Measurements from ENCODE around the gene EIF4ENIF1.
"Not testable (repeated sequence)": the region's sequence is repeated elsewhere in the genome, so short reads cannot be mapped to it uniquely, and the experiment has no call there.

The EIF4ENIF1 gene

DNA sequence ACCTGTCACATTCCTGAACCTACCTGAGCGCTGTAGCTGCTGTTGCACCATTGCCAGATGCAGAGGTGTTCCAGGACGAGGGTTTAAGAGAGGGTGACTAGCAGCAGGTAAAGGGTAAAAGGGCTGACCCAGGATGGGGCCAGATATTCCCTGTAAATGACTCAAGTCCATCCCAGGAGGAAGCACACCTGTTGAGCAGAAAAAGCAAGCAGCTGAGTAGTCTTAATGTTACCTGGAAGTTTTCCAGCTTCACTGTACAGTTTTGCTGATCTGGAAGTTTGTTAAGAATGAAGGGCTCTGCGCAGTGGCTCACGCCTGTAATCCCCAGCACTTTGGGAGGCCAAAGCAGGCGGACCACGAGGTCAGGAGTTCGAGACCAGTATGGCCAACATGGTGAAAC lies 49.0 kb downstream of the EIF4ENIF1 start:
- DNase-seq: no peak

DNA sequence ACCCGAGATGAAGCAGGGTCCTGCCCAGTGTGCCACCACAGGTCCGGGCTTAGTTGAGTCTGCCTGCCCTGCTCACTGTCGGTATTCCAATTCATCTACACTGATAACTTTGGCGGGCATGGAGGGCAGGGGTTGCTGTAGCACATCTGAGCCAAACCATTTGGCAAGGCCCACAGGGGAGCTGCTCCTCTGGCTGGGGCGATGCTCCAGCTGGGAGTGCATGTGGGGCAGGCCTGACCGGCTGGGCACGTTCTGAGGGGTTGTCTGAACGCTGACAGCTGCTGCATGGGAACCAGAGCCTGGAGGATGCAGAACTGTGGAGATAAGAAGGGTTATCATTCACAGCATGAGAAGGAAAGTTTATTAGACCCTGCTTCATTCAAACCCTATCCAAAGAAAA lies 49.8 kb downstream of the EIF4ENIF1 start:
- no peak for DNase-seq

DNA sequence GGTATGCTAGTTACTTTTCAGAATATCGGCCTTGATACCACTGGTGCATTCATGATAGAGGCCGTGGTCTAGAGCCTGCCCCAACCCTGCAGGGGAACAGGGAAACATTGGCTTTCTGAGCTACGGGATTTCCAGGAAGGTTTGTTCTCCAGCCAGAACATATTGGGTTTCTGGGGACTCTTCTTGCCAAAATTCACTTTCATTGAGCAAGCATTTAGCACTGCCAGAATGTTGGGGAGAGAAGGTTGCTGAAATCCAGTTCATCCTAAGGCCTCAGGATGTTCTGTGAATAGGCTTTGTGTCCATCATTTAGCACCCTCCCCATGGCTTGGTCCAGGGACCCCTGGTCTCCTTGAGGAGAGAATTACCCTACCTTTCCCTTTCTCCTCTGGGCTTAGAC lies 53.5 kb downstream of the EIF4ENIF1 start:
- DNase-seq: no peak

DNA sequence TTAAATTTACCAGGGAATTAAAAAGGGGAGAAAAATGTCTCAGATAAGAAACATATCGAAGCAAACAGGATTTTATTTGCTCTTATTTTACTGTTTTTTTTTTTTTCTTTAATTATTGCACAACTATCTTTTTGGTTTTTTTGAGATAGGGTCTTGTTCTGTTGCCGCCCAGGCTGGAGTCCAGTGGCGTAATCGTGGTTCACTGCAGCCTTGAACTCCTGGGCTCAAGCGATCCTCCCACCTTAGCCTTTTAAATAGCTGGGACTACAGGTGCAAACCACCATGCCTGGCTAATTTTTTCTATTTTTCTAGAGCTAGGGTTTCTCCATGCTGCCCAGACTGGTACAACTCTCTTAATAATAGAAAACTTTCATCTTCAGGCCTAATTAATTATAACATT lies 57.7 kb downstream of the EIF4ENIF1 start:
- no peak for DNase-seq

DNA sequence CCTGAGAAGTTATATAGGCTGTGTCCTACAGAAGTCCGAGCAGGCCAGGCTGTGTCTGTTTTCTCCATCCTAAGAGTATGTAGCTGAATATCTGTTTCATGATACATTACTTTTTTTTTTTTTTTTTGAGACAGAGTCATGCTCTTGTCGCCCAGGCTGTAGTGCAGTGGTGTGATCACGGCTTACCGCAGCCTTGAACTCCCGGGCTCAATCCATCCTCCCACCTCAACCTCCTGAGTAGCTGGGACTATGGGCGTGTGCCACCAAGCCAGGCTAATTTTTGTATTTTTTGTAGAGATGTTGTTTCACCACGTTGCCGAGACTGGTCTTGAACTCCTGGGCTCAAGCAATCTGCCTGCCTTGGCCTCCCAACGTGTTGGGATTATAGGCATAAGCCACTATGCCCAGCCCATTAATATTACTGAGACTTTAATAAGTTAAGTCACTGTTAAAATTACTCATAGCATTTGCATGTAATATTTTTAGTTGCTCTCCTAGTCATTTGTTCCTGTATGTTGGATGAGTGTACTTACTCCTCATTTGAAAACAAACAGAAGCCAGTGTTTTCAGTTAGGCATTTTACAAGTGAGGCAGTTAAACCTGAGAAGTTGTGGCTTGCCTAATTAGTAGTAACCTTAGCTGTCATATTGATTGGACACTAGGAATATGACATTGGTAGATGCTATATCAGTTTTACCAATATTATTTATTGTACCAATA lies 64.2 kb downstream of the EIF4ENIF1 start:
- DNase-seq: no peak

DNA sequence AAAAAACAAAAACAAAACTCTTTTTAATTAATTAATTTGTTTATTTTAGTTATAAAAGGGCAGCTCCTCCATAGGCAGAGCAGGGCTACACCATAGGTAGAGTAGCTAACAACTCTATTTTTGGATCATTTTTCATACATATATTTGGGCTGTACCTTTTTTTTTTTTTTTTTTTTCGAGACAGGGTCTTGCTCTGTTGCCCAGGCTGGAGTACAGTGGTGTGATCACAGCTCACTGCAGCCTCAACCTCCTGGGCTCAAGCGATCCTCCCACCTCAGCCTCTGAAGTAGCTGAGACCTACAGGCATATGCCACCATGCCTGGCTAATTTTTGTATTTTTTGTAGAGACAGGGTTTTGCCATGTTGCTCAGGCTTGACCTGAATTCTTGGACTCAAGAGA lies 87.3 kb downstream of the EIF4ENIF1 start:
- not testable (repeated sequence) for DNase-seq

DNA sequence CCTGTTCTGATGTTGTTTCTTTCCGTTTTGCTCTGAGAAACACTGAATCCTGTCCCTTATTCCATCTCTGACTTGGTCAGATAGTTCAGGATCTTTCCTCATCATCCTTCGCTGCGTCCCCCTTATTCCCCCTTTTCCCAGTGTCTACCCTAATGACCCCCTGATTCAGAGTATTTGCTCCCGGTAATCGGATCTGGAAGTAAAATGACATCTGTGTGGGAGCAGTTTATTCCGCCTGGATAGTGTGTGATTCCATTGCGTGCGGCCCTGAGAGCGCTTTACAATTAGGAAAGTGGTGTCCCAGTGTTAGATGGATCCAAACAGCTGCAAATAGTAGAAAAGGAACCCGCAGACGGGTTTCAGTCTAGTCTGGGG lies 89.6 kb downstream of the EIF4ENIF1 start:
- DNase-seq: no peak

DNA sequence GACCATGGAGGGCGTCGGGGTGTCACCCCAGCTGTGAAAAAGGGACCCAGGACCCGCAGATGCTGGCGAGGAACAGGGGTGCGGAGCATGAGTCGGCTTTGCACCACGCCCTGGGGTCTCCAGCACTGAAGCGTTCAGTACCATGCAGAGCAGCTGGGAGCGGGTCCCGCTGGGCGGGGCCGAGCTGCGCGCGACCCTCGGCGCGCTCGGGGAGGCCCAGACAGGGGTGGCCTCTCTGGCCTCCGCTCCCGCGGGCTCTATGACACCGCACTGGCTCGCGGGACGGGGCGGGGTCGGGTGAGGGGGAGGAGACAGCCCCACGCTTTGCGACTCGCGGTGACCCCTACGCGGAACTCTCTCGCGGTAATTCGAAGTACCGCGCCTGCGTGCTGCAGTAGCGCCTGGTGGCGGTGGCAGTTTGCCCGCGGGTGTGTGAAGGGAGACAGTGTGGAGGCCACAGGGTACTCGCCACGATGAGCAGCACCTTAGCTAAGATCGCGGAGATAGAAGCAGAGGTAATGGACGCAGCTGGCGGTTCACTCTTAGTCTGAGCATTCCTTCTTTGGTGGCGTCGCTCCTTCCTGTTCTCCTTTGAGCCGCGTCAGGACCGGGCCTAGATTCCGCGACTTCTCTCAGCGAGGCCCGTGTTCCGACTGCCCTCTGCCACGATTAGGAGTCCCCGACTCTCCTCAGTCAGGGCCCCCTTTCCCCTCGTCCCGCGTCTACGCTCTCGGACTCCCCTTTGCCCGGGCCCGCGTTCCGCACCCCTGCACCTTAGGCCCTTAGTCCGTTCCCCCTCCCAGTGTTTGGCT lies 90.2 kb downstream of the EIF4ENIF1 start, which contains the start of gene DRG1:
DRG1 (plus strand) TSS at position 394 of the 812 bp plus-strand sequence; CDS start at position 474, 80 bp downstream.
- DNase-seq: no peak

DNA sequence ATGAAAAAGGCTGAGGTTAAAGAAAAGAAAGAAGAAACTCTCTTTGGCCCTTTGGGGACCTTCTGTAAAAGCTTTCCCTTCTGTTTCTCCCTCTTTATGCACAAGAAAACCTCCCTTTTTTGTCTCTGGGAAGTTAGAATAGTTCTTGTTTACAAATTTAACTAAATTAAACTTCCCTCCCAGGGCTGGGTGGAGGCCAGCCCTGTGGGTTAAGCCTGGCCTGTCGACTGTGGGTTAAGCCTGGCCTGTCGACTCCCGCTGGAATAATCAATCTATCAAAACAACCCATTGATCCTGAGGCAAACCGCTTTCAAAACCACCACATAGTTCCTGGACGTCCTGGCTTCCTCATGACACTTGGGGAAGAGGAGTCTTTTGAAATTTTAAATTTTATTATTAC lies 91.4 kb downstream of the EIF4ENIF1 start:
- no peak for DNase-seq

DNA sequence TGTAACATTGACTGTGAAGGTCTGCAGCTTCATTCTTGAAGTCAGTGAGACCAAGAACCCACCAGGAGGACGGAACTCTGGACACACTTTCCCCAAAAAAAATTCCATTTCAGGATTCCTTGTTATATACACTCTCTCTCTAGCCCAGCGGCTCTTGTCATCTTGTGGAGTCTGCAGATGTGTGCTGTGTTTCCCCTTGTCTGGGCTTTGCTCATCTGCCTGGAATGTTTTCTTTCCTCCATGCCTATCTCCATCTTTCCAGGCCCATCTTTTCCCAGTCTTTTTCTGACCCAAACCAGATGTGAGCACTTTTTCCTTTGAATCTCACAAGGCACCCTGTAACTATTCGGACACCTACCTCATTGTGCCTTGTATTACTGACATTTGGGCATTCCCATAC lies 95.3 kb downstream of the EIF4ENIF1 start:
- no peak for DNase-seq

DNA sequence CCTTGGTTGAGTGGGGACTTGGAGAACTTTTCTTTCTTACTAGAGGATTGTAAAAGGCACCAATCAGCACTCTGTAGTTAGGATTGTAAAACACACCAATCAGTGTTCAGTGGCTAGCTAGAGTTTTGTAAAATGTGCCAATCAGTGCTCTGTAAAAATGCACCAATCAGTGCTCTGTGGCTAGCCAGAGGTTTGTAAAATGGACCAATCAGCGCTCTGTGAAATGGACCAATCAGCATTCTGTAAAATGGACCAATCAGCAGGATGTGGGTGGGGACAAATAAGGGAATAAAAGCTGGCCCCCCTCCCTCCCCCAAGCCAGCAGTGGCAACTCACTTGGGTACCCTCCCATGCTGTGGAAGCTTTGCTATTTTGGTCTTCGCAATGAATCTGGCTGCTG lies 95.7 kb downstream of the EIF4ENIF1 start:
- DNase-seq: no peak
